ENCODE measurements around the gene MACROD2.

MACROD2 gene

GRCh38 chr20:14622796-14623195, 627.5 kb downstream of the MACROD2 start:
- Histone ChIP-seq H3K4me3 (ENCODE audit: low read depth, low read length) (no peak overlapping the region), H3K36me3 (no peaks in the 10 kb centered on the region; the same call in 1 of the 2 replicates), H3K4me1 (peaks cover 3% of the 10 kb centered on the region; the same call in 1 of the 2 replicates), H3K27me3 (no peaks in the 10 kb centered on the region), H3K9me3 (no peaks in the 10 kb centered on the region)
- DNase-seq = peak; percentile 48
- TF ChIP-seq CTCF (IDR thresholded peaks at IDR 0.05; ENCODE audit: low read depth, low read length) = peak; percentile 51

GRCh38 chr20:14631011-14631410, 635.7 kb downstream of the MACROD2 start:
- Histone ChIP-seq H3K4me1 (peaks cover 3% of the 10 kb centered on the region; the same call in 1 of the 2 replicates), H3K4me3 (ENCODE audit: low read depth, low read length) (no peak overlapping the region), H3K9me3 (no peaks in the 10 kb centered on the region), H3K36me3 (no peaks in the 10 kb centered on the region), H3K27me3 (no peaks in the 10 kb centered on the region)
- DNase-seq = no peak
- TF ChIP-seq CTCF (IDR thresholded peaks at IDR 0.05; ENCODE audit: low read depth, low read length) = no peak

GRCh38 chr20:14632906-14633305, 637.6 kb downstream of the MACROD2 start:
- H3K4me1 ChIP-seq = peaks cover 3% of the 10 kb centered on the region; the same call in 1 of the 2 replicates
- H3K27me3 ChIP-seq = no peaks in the 10 kb centered on the region
- no peak for TF ChIP-seq CTCF (IDR thresholded peaks at IDR 0.05; ENCODE audit: low read depth, low read length)
- no peaks in the 10 kb centered on the region for H3K36me3 ChIP-seq
- H3K4me3 ChIP-seq (ENCODE audit: low read depth, low read length) = no peak overlapping the region
- DNase-seq = no peak
- H3K9me3 ChIP-seq = no peaks in the 10 kb centered on the region

GRCh38 chr20:14633507-14633906, 638.2 kb downstream of the MACROD2 start:
- H3K36me3 ChIP-seq = no peaks in the 10 kb centered on the region
- H3K4me3 ChIP-seq (ENCODE audit: low read depth, low read length) = no peak overlapping the region
- no peaks in the 10 kb centered on the region for H3K9me3 ChIP-seq
- no peak for TF ChIP-seq CTCF (IDR thresholded peaks at IDR 0.05; ENCODE audit: low read depth, low read length)
- H3K27me3 ChIP-seq = no peaks in the 10 kb centered on the region
- DNase-seq = no peak
- peaks cover 3% of the 10 kb centered on the region; the same call in 1 of the 2 replicates for H3K4me1 ChIP-seq

GRCh38 chr20:14634665-14635064, 639.3 kb downstream of the MACROD2 start:
- Histone ChIP-seq H3K4me3 (ENCODE audit: low read depth, low read length) (no peak overlapping the region), H3K4me1 (peaks cover 3% of the 10 kb centered on the region; the same call in 1 of the 2 replicates), H3K27me3 (no peaks in the 10 kb centered on the region), H3K9me3 (no peaks in the 10 kb centered on the region), H3K36me3 (no peaks in the 10 kb centered on the region)
- DNase-seq = no peak
- TF ChIP-seq CTCF (IDR thresholded peaks at IDR 0.05; ENCODE audit: low read depth, low read length) = no peak

- no peaks in the 10 kb centered on the region for H3K9me3 ChIP-seq
- TF ChIP-seq CTCF (IDR thresholded peaks at IDR 0.05; ENCODE audit: low read depth, low read length) = no peak
- H3K36me3 ChIP-seq = no peaks in the 10 kb centered on the region
- no peaks in the 10 kb centered on the region for H3K27me3 ChIP-seq
- H3K4me3 ChIP-seq (ENCODE audit: low read depth, low read length) = no peak overlapping the region
- H3K4me1 ChIP-seq = peaks cover 3% of the 10 kb centered on the region; the same call in 1 of the 2 replicates
- no peak for DNase-seq
Measured at GRCh38 chr20:14637441-14637840, 642.1 kb downstream of the MACROD2 start.
